Glutamatergic neuron (in vitro differentiated cells): Measurements from ENCODE around the gene GSK3A. TPM values are rescaled to one million over a fixed set of nuclear protein-coding genes. Genes with fewer than 3 reads are reported as not detected.

Experiments used
- DNase-seq: peaks from one replicate; pipeline ENCODE4 v3.0.0; 2022
- H3K27ac Mint-ChIP-seq: one replicate; pipeline ENCODE4 v1.8.0; 2020; ENCODE audit warnings: mild to moderate bottlenecking, mixed read lengths, inconsistent platforms; ENCODE audit not compliant: unreplicated experiment
- H3K27me3 Mint-ChIP-seq: one replicate; pipeline ENCODE4 v1.8.0; 2020; ENCODE audit warnings: mild to moderate bottlenecking, moderate library complexity, mixed read lengths, inconsistent platforms; ENCODE audit not compliant: unreplicated experiment
- H3K36me3 Mint-ChIP-seq: one replicate; pipeline ENCODE4 v1.8.0; 2020; ENCODE audit warnings: mild to moderate bottlenecking, mixed read lengths, inconsistent platforms; ENCODE audit not compliant: unreplicated experiment
- H3K4me1 Mint-ChIP-seq: one replicate; pipeline ENCODE4 v1.8.0; 2020; ENCODE audit warnings: mild to moderate bottlenecking, low read depth, mixed read lengths, inconsistent platforms; ENCODE audit not compliant: unreplicated experiment
- H3K4me3 Mint-ChIP-seq: one replicate; pipeline ENCODE4 v1.8.0; 2020; ENCODE audit warnings: mild to moderate bottlenecking, mixed read lengths, inconsistent platforms; ENCODE audit not compliant: unreplicated experiment
- H3K9me3 Mint-ChIP-seq: one replicate; pipeline ENCODE4 v1.8.0; 2020; ENCODE audit warnings: mild to moderate bottlenecking, moderate library complexity, mixed read lengths, inconsistent platforms; ENCODE audit not compliant: unreplicated experiment
- total RNA-seq: library from RNA; stranded (reverse); fragmentation: NEBNext Ultra II Directional; extraction: Animal tissue kit (Norgen Biotek cat#: 25700); gene quantifications from one replicate; pipeline ENCODE4 v1.2.1, GENCODE V29; 2021; ENCODE audit not compliant: unreplicated experiment
- TF ChIP-seq, protein P1 (sequence below): fragments of 200-600 bp; sonication (generic); IDR thresholded peaks from one replicate; pipeline ENCODE4 v1.5.0; 2021; ENCODE audit not compliant: partially characterized antibody, unreplicated experiment

GSK3A gene
- total RNA-seq, 1 donor from 2014 or later: 83.2 TPM

GRCh38 chr19:42286349-42287016 is 44.1 kb upstream of the GSK3A start:
- TF ChIP-seq, protein P1, sequence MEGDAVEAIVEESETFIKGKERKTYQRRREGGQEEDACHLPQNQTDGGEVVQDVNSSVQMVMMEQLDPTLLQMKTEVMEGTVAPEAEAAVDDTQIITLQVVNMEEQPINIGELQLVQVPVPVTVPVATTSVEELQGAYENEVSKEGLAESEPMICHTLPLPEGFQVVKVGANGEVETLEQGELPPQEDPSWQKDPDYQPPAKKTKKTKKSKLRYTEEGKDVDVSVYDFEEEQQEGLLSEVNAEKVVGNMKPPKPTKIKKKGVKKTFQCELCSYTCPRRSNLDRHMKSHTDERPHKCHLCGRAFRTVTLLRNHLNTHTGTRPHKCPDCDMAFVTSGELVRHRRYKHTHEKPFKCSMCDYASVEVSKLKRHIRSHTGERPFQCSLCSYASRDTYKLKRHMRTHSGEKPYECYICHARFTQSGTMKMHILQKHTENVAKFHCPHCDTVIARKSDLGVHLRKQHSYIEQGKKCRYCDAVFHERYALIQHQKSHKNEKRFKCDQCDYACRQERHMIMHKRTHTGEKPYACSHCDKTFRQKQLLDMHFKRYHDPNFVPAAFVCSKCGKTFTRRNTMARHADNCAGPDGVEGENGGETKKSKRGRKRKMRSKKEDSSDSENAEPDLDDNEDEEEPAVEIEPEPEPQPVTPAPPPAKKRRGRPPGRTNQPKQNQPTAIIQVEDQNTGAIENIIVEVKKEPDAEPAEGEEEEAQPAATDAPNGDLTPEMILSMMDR: no peak
- DNase-seq: no peak
- Mint-ChIP-seq H3K27me3 (peaks cover 14% of the 10 kb centered on the region), H3K27ac (peak overlapping the region; percentile 86), H3K4me3 (peak overlapping the region; percentile 97), H3K4me1 (peaks cover 12% of the 10 kb centered on the region), H3K9me3 (peaks cover 13% of the 10 kb centered on the region), H3K36me3 (peaks cover under 1% of the 10 kb centered on the region)

DNA sequence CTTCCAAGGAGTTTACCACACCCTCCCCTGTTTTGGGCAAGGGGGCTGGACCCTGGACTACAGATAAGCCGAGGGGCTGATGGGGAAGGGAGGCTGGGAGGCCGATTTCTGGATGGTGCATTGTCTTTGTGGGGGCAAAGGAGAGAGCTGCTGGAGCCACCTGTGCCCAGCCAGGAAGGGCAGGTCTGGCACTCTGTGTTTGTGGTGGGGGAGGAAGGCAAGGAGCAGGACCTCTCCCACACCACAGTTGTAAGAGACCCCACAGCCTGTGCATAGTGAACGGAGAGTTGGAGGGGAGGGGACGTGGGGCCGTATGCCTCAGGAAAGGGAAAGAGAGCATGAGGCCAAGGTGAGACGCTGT is 43.6 kb upstream of the GSK3A start:
- peaks cover 14% of the 10 kb centered on the region for H3K27me3 Mint-ChIP-seq
- H3K27ac Mint-ChIP-seq: peak overlapping the region; percentile 86
- H3K4me3 Mint-ChIP-seq: peak overlapping the region; percentile 97
- peaks cover 12% of the 10 kb centered on the region for H3K4me1 Mint-ChIP-seq
- H3K9me3 Mint-ChIP-seq: peaks cover 13% of the 10 kb centered on the region
- H3K36me3 Mint-ChIP-seq: no peaks in the 10 kb centered on the region
- TF ChIP-seq, protein P1: no peak
- DNase-seq: no peak

GRCh38 chr19:42285541-42285941 is 43.1 kb upstream of the GSK3A start:
- Mint-ChIP-seq H3K27me3 (peaks cover 14% of the 10 kb centered on the region), H3K27ac (peak overlapping the region; percentile 86), H3K4me3 (peak overlapping the region; percentile 97), H3K9me3 (peaks cover 13% of the 10 kb centered on the region), H3K36me3 (no peaks in the 10 kb centered on the region), H3K4me1 (peaks cover 12% of the 10 kb centered on the region)
- no peak for DNase-seq
- TF ChIP-seq, protein P1: no peak

DNA sequence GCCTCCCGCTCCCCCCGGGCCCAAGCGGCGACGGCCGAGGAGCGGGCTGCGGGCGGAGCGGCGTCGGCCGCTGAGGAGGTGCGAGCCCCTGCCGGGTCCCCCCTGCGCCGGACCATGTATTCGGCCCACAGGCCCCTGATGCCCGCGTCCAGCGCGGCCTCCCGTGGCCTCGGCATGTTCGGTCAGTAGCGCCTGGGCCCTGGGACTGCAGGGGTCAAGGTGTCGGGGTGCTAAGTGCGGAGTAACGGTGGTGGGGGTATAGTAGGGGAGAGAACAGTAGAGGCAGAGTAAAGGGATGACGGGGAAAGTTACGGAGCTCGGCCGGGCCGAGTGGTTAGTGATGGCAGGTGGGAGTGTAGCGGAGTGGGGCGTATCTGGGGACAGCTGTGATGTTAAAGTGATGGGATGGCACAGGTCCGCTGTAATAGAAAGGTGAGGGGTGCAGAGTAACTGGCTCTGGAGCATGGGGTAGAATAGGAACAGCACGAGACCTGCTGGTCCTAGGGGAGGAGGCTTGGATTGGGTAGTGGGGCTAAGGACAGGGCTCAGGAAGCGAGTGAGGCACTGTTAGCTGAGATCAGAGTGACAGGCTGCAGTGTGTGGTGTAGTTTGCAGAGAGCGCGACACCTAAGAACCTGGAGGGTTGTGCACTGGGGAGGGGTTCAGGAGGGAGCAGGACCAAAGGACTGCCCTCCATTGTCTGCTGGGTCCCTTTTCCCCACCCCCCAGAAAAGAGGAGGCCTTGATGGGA is 42.4 kb upstream of the GSK3A start:
- Mint-ChIP-seq H3K4me1 (peaks cover 12% of the 10 kb centered on the region), H3K9me3 (peaks cover 13% of the 10 kb centered on the region), H3K4me3 (peak overlapping the region; percentile 97), H3K36me3 (no peaks in the 10 kb centered on the region), H3K27ac (peak overlapping the region; percentile 86), H3K27me3 (peaks cover 14% of the 10 kb centered on the region)
- no peak for DNase-seq
- TF ChIP-seq, protein P1: no peak

DNA sequence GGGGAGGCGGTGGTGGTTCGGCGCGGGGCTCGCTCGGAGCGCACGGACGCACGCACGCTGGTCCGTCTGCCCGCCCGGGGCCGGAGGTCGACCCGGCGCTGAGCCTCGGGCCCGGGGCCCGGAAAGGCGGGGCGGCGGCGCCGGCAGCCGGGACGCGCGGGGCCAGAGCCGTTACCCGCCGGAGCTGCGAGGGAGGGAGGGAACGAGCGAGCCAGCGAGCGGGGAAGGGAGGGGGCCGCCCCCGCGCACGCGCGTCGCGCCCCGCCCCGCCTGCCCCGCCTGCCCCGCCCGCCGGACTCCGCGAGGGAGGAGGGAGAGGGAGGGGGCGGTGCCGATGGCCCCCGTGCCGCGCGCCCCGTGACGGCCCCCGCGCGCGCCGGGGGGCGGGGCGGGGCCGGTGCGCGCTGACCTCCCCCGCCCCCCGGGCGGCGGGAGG is 41.7 kb upstream of the GSK3A start:
- peak; percentile 71 for DNase-seq
- H3K4me1 Mint-ChIP-seq: peaks cover 17% of the 10 kb centered on the region
- H3K27me3 Mint-ChIP-seq: peaks cover 20% of the 10 kb centered on the region
- H3K4me3 Mint-ChIP-seq: no peak overlapping the region
- H3K36me3 Mint-ChIP-seq: no peaks in the 10 kb centered on the region
- H3K27ac Mint-ChIP-seq: no peak overlapping the region
- peaks cover 17% of the 10 kb centered on the region for H3K9me3 Mint-ChIP-seq
- TF ChIP-seq, protein P1: no peak
